ENCODE data around the gene MYO15A.
A peak's percentile ranks its signal among the peaks of the same experiment; 100 is the strongest.

Gene MYO15A

DNA sequence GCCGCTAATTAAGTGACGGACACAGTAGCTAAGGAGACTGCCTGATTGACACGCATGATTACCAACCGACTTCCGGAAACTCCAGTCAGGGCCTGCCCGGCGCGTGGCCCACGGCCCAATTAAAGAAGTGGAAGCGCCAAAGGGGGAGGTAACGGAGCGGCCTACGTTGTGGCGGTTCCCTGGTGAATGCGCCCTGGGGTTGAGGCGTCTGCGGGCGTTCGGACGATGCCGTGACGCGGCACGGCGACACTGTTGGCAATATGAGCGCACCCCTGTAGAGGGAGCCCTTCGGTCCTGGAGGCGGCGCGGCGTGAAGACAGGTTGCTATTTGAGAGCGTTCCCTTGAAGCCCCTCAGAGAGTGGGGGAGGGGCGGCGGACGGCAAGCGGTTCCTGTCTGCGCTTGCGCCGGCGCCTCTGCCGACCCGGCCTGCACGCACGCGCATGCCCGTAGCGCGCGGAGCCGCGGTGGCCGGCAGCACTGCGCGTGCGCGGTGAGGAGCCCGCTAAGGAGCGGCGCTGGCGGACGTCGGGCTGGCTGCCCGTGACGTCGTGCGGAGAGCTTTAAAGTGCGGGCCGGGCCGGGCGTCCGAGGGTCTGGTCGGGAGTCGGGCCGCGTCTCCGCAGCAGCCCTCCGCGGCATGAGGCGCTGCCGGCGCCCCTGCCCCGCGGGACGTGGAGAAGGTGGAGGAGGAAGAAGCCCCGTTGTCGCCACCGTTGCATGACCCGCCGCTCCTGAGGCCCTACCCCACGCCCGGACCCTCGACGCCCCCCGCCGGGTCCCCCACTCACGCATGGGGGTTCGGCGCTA lies 75.0 kb downstream of the MYO15A start, which contains the start of gene ALKBH5:
Gene ALKBH5 (plus strand): TSS at position 495 of the 809 bp plus-strand sequence. CDS start 416 bp downstream, outside the sequence.
- TF ChIP-seq POLR2A (IDR thresholded peaks at IDR 0.05; ENCODE audit: low read length), result peak; percentile 74
- no peak for TF ChIP-seq GATA1 (IDR thresholded peaks at IDR 0.05; ENCODE audit: low read depth, low read length)
- DNase-seq, result peak; percentile 100

DNA sequence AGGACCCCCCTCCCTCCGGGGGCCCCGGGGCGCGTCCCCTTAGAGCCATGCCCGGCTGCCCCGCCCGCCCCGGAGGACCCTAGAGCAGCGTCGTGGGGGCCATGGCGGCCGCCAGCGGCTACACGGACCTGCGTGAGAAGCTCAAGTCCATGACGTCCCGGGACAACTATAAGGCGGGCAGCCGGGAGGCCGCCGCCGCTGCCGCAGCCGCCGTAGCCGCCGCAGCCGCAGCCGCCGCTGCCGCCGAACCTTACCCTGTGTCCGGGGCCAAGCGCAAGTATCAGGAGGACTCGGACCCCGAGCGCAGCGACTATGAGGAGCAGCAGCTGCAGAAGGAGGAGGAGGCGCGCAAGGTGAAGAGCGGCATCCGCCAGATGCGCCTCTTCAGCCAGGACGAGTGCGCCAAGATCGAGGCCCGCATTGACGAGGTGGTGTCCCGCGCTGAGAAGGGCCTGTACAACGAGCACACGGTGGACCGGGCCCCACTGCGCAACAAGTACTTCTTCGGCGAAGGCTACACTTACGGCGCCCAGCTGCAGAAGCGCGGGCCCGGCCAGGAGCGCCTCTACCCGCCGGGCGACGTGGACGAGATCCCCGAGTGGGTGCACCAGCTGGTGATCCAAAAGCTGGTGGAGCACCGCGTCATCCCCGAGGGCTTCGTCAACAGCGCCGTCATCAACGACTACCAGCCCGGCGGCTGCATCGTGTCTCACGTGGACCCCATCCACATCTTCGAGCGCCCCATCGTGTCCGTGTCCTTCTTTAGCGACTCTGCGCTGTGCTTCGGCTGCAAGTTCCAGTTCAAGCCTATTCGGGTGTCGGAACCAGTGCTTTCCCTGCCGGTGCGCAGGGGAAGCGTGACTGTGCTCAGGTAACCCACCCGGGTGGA lies 75.8 kb downstream of the MYO15A start:
- TF ChIP-seq POLR2A (IDR thresholded peaks at IDR 0.05; ENCODE audit: low read length), result no peak
- no peak for TF ChIP-seq GATA1 (IDR thresholded peaks at IDR 0.05; ENCODE audit: low read depth, low read length)
- peak; percentile 80 to 82 for DNase-seq

DNA sequence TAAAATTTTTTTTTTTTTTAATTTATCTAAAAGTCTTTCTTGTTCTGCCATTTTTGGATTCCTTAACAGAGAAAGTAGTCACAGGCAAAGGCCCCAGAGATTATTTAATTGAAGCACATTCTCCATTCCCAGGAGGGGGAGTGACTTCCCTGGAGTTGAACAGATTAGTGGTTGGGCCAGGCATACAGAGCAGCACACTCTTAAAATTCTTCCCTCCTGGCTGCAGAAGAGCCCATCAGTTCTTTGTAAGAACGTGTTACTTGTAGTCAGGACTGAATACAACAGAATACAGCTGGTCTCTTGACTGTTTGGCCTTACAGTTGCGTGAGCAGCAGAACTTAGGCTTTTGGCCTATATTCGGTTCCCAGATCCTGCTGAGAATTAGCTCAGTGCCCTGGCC lies 76.8 kb downstream of the MYO15A start:
- no peak for TF ChIP-seq POLR2A (IDR thresholded peaks at IDR 0.05; ENCODE audit: low read length)
- TF ChIP-seq GATA1 (IDR thresholded peaks at IDR 0.05; ENCODE audit: low read depth, low read length), result no peak
- DNase-seq, result peak; percentile 28 to 41

DNA sequence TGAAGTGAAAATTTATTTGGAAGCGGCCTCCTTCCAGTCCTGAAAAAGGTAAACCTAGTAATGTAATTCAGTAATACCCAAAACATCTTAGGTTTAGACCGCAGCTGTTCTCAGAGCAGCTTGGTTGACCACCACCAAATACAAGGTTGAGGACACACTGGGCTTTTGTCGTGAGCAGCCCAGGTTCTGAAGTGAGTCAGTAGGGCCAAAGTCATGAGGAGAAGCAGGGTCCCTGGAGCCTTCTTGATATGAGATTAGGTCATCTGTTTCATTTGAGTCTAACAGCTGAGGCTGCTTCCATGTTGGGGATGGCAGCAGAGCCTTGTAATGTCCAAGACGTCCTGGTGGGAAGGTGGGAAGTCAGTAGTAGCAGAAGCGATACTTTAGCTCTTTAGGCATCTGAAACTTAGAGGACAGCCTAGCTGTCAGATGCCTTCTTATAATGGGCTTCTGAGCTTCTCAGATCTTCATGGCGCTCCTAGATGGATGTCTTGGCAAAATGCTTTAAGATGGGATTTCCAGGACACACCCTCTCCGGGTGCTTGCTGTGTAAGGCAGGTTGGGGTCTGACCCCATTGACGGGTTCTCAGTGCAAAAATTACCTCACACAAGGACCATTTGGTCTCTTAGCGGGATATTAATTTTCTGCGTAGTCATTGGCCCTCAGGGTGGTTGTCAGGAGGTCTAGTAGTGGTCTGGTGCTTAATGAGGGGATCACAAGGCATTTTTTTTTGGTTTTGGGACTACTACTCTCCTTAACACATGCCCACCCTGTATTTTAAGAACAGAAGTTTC lies 77.5 kb downstream of the MYO15A start:
- TF ChIP-seq GATA1 (IDR thresholded peaks at IDR 0.05; ENCODE audit: low read depth, low read length) (no peak), POLR2A (IDR thresholded peaks at IDR 0.05; ENCODE audit: low read length) (no peak)
- DNase-seq, result peak; percentile 39 to 54

DNA sequence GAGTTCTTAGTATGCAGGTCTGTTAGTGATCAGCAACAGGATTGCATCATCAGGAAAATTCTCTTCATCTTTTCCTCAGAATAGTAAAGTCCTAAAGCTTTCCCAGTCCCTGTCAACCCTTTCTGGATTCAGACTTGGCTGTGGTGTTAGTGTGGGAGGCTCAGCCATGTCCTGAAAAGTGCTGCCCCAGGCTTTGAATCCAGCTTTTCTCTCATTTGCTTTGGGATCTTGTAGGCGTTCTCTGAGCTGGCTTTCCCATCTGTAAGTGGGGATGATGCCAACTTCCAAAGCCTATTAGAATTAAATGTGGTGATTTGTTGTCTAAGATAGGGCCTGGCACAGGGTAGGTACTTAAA lies 78.0 kb downstream of the MYO15A start:
- DNase-seq, result peak in 1 of 2 experiments; percentile 28
- TF ChIP-seq GATA1 (IDR thresholded peaks at IDR 0.05; ENCODE audit: low read depth, low read length), result no peak
- TF ChIP-seq POLR2A (IDR thresholded peaks at IDR 0.05; ENCODE audit: low read length), result no peak

DNA sequence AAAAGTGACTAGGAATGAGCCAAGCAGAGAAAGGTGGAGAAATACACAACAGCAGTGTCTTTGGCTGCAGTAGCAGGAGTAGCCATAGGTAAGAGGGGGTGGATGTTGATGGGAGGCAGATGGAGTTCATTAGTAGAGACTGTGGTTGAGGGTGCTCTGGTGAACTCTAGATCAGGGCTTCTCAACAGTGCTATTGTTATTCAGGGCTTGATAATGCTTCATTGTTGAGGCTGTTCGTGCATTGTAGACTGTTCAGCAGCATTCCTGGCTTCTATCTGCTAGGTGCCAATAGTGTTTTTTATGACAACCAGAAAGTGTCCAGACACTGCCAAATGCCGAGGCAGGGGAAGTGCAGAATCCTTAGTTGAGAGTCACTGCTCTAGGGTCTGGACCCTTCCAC lies 78.7 kb downstream of the MYO15A start:
- no peak for TF ChIP-seq GATA1 (IDR thresholded peaks at IDR 0.05; ENCODE audit: low read depth, low read length)
- no peak for TF ChIP-seq POLR2A (IDR thresholded peaks at IDR 0.05; ENCODE audit: low read length)
- no peak for DNase-seq

DNA sequence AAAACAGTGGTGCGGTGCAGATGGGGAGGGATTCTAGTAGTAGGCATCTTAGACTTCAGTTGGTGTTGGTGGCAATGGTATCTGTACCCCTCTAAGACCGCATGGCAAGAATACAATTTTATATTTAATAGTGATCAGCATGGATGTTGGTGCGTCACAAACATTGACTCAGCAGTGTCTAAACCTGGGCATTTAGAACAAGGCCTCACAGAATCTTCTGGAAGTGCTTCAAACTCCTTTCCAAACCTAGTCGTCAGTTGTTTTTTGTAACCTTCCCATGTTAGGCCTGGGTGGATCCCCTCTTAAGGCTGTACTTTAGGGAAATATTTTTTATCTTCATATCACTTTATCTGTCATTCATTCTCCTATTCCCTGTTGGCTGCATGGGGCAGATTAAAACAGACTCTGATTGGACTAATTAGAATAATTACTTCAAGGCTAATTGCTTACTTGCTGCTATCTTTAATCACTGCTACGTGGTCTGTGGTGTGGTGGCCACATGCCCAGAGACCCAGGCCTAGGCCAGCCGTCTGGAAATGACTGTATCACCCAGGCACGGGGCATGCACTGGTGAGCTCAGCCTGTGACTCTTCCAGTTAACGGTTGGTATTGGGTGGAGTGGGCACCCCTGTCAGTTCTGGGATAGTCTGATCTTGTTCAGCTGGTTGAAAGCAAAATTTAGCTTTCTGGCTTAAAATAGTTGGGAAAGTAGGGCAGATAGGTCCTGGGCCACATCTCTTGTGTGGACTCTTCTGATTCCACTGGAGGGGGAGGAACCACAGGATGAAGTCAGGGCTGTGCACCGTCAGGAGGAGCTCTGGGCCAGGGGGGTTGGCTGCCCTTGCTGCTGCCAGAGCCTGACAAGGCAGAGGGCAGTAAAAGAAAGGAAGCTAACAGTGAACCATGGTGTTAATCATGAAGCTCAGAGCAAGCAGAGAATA lies 79.5 kb downstream of the MYO15A start:
- TF ChIP-seq GATA1 (IDR thresholded peaks at IDR 0.05; ENCODE audit: low read depth, low read length) (no peak), POLR2A (IDR thresholded peaks at IDR 0.05; ENCODE audit: low read length) (no peak)
- DNase-seq, result peak; percentile 54 to 71

DNA sequence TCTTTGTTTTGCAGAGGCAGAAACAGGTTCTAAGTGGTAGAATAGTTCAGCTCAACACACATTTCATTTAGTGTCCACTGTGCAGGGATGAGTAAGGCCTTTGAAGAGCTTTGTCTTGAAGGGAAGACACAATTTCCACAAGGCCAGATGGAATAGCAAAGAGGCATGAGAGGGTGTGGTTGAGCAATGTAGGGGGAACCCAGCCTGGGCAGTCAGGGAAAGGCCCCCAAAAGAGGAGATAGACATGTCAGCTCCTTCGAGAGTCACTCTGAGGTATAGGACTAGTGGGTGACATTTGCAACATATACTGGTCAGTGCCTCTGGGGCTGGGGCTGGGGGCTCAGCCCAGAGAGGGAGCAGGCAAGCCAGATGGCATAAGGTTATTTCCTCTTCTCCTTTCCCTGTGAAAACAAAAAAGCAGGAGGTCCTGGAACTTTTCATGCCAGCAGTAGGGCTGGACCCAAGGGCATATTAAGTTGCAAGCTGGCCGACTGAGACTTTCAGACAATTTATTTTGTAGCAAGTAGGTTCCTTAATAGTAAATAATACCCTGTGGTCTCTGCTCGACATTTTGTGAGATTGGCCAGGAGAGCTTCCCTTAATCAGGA lies 82.2 kb downstream of the MYO15A start:
- no peak for DNase-seq

DNA sequence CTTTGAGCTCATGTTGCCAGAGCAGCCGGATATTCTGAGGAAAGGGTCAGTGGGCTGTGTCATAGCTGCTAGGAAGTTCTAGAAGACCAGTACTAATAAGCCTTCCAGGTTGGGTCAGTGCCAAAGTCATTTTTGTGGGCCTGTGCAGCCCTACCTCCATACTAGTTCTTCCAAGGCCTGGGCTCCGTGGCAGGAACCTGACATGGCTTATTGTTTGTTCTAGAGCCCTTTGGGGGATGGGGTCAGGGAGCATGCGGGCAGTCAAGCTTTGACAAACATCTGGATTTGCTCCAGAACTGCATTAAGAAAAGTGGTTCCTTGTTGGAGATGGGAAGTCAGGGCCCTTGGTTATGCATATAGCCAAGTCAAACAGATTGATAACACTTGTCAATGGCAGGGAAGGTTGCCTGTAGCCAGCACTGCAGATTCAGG lies 82.7 kb downstream of the MYO15A start:
- TF ChIP-seq POLR2A (IDR thresholded peaks at IDR 0.05; ENCODE audit: low read length), result no peak
- TF ChIP-seq GATA1 (IDR thresholded peaks at IDR 0.05; ENCODE audit: low read depth, low read length), result no peak
- no peak for DNase-seq

More for the DNA sequence above, 82.2 kb downstream of the MYO15A start:
- TF ChIP-seq GATA1 (IDR thresholded peaks at IDR 0.05; ENCODE audit: low read depth, low read length) (no peak), POLR2A (IDR thresholded peaks at IDR 0.05; ENCODE audit: low read length) (no peak)

DNA sequence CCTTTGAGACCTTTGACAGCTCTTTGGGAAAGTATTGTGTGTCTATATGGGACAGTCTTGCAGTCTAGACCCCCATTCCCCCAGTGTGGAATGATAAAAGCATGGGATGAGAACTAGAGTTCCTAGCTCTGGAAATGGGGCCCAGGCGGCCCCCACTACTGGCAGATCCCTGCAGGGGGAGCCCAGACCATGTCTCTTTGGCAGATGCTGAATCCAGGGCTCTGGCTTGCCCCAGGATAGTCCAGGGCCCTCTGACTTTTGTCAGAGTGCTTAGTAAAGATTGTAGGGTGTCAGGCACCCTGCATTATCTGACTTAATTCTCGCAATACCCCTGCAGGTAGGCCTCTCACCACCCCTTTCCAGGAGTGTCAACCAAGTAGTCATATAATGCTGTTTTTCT lies 83.4 kb downstream of the MYO15A start:
- TF ChIP-seq POLR2A (IDR thresholded peaks at IDR 0.05; ENCODE audit: low read length) (no peak), GATA1 (IDR thresholded peaks at IDR 0.05; ENCODE audit: low read depth, low read length) (no peak)
- peak in 1 of 2 experiments; percentile 23 for DNase-seq

DNA sequence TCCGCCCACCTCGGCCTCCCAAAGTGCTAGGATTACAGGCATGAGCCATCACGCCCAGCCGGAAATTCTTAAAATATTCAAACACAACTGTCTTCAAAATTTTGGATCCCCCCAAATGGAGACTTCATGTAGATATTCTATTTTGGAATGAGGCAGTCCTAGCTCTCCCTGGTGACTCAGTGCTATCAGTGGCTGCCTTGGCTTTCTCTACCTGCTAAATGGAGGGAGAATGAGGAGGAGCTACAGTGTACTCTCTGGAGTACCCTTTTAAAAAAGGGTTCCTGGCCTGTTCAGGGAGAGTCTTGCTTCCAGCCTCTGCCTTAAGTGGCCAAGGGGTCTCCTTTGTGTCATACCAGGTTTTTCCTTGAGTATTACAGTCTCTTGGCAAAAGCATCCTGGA lies 85.8 kb downstream of the MYO15A start:
- TF ChIP-seq GATA1 (IDR thresholded peaks at IDR 0.05; ENCODE audit: low read depth, low read length), result no peak
- no peak for TF ChIP-seq POLR2A (IDR thresholded peaks at IDR 0.05; ENCODE audit: low read length)
- DNase-seq, result no peak

DNA sequence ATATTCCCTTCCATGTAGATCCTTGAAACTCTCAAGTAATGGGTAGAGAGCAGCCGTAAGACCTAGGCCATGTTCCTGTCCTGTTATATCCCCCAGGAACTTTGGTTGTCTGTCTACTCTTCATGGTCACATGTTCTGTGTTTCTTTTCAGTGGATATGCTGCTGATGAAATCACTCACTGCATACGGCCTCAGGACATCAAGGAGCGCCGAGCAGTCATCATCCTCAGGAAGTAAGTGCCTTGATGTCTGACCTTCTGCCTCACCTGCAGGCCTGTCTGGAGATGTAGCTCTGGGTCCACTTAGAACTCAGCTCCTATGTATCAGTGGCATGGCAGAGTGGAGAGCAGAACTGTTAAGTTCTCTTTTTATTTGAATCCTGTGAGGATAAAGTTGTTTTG lies 86.2 kb downstream of the MYO15A start:
- TF ChIP-seq POLR2A (IDR thresholded peaks at IDR 0.05; ENCODE audit: low read length) (no peak), GATA1 (IDR thresholded peaks at IDR 0.05; ENCODE audit: low read depth, low read length) (no peak)
- DNase-seq, result no peak

All from erythroblast (primary cell).